22Rv1 (cell line): ENCODE data around the gene PXK.

ENCODE experiments used
- H3K27ac ChIP-seq: fragments of 450-650 bp; 2 replicates; pipeline ENCODE4 v1.5.1; 2017
- ZFX ChIP-seq: fragments of 450-650 bp; IDR thresholded peaks from 2 replicates; pipeline ENCODE4 v1.6.1; 2017; ENCODE audit warnings: antibody characterized with exemption, borderline replicate concordance
- TF ChIP-seq, protein P1 (sequence below): fragments of 450-650 bp; IDR thresholded peaks from 2 replicates; pipeline ENCODE4 v1.5.1; 2017; ENCODE audit warnings: mild to moderate bottlenecking

PXK gene

GRCh38 chr3:58324391-58325390 is 8.0 kb upstream of the PXK start:
- no peak overlapping the region for H3K27ac ChIP-seq
- TF ChIP-seq ZFX = no peak
- TF ChIP-seq, protein P1, sequence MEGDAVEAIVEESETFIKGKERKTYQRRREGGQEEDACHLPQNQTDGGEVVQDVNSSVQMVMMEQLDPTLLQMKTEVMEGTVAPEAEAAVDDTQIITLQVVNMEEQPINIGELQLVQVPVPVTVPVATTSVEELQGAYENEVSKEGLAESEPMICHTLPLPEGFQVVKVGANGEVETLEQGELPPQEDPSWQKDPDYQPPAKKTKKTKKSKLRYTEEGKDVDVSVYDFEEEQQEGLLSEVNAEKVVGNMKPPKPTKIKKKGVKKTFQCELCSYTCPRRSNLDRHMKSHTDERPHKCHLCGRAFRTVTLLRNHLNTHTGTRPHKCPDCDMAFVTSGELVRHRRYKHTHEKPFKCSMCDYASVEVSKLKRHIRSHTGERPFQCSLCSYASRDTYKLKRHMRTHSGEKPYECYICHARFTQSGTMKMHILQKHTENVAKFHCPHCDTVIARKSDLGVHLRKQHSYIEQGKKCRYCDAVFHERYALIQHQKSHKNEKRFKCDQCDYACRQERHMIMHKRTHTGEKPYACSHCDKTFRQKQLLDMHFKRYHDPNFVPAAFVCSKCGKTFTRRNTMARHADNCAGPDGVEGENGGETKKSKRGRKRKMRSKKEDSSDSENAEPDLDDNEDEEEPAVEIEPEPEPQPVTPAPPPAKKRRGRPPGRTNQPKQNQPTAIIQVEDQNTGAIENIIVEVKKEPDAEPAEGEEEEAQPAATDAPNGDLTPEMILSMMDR = no peak

- H3K27ac ChIP-seq = no peak overlapping the region
- TF ChIP-seq ZFX = no peak
- TF ChIP-seq, protein P1 = no peak
These were observed 7.1 kb upstream of the PXK start for GRCh38 chr3:58325525-58325992.

DNA sequence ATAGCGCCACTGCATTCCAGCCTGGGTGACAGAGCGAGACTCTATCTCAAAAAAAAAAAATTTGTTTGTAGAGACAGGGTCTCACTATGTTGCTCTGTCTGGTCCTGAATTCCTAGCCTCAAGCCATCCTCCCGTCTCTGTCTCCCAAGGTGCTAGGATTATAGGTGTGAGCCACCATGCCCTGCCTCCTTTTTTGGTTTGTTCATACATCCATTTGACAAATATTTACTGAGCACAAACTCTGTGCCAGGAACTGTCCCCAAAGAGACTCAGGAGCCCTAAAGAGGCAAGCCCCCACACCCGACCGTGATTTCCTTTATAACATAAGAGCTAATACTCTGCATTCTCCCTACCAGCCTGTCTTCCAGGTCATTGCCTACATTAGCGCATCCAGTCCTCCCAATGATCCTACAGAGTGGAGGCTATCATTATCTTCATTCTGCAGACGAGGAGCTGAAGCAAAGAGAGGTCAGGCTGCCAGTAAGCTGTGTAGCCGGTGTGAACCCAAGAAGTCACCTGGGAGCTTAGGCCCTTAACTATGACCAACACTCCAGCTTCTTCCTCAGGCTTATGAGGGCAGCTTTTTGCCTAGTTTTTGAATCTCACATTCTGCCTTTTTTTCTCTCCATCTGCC is 6.3 kb upstream of the PXK start:
- no peak overlapping the region for H3K27ac ChIP-seq
- TF ChIP-seq ZFX = no peak
- TF ChIP-seq, protein P1 = no peak

GRCh38 chr3:58329150-58329921 is 3.4 kb upstream of the PXK start:
- no peak overlapping the region for H3K27ac ChIP-seq
- TF ChIP-seq, protein P1 = no peak
- no peak for TF ChIP-seq ZFX

GRCh38 chr3:58329922-58330413 is 2.7 kb upstream of the PXK start:
- no peak overlapping the region for H3K27ac ChIP-seq
- TF ChIP-seq ZFX = no peak
- TF ChIP-seq, protein P1 = no peak

GRCh38 chr3:58331593-58332152 is 1.0 kb upstream of the PXK start:
- TF ChIP-seq, protein P1 = no peak
- TF ChIP-seq ZFX = no peak
- H3K27ac ChIP-seq = no peak overlapping the region
